Stimulated activated CD8-positive, alpha-beta memory T cell treated with anti-CD3 and anti-CD28 coated beads, Interleukin-12 subunit alpha, Interleukin-12 subunit beta, amount 100 ng/mL, for 24 hours (primary cell): ENCODE results near the gene DUSP11.
"Not testable (repeated sequence)": the region's sequence is repeated elsewhere in the genome, so short reads cannot be mapped to it uniquely, and the experiment has no call there.

Experiments
- DNase-seq: peaks from one replicate; pipeline ENCODE4 v3.0.0-alpha.2; 2020; ENCODE audit errors: extremely low read depth

Gene DUSP11

GRCh38 chr2:73717695-73718094 lies 62.2 kb downstream of the DUSP11 start:
- not testable (repeated sequence) for DNase-seq

DNA sequence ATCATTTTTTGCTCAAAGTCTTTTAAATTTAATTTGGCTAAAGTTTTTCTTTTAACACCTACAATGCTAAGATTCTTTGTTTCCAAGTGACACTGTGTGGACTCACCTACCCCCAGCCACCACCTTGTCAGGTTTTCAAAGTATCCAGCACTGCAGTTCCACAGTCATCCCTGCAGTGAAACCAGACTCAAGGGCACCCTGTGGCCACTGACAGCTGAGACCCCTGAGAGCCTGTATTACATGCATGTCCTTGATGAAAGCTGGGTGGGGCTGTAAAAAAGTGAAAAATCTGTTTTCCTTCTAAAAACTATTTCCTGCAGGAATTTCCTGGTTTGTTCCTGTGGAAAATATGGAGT lies 62.7 kb downstream of the DUSP11 start:
- no peak for DNase-seq

DNA sequence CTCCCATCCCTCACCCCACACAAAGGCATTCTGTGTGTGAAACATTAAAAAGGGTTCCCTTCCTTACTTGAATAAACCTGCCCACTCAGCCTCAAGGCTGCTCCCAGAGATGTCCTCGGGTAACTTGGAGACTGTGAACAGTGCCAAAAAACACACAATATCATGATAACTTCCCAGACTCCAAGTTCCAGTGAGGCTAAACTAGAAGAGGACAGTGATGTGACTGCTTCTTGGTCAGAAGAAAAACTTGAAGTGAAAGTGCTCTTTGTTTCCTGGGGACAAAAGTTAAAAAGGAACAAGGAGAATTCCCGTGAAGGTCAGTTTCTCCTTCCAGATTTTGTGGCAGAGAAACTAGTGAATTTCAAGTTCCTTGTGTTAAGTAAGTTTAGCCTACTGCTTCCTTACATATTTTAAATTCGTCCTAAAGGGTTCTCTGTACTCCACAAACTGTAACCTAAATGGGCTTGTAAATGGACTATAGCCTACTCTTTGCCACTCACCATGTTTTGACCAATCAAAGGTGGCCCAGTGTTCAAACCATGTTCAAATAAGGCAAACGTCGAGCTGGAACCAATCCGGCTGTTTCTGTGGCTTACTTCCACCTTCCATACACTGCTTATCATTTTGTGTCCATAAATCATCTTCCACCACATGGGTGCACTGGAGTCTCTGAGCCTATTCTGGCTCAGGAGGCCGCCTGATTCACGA lies 63.2 kb downstream of the DUSP11 start:
- no peak for DNase-seq

GRCh38 chr2:73714091-73714490 lies 65.8 kb downstream of the DUSP11 start:
- DNase-seq, result no peak
